Ramos (cell line): Measurements from ENCODE around the gene MEGF11.

Source experiments
- in situ Hi-C: fragments of 300-500 bp; cut with MboI; formaldehyde crosslinking; loops from one replicate; pipeline ENCODE4 v1.14.3; 2022; ENCODE audit warnings: low sequenced_read_pairs; ENCODE audit not compliant: unreplicated experiment

The MEGF11 gene

DNA sequence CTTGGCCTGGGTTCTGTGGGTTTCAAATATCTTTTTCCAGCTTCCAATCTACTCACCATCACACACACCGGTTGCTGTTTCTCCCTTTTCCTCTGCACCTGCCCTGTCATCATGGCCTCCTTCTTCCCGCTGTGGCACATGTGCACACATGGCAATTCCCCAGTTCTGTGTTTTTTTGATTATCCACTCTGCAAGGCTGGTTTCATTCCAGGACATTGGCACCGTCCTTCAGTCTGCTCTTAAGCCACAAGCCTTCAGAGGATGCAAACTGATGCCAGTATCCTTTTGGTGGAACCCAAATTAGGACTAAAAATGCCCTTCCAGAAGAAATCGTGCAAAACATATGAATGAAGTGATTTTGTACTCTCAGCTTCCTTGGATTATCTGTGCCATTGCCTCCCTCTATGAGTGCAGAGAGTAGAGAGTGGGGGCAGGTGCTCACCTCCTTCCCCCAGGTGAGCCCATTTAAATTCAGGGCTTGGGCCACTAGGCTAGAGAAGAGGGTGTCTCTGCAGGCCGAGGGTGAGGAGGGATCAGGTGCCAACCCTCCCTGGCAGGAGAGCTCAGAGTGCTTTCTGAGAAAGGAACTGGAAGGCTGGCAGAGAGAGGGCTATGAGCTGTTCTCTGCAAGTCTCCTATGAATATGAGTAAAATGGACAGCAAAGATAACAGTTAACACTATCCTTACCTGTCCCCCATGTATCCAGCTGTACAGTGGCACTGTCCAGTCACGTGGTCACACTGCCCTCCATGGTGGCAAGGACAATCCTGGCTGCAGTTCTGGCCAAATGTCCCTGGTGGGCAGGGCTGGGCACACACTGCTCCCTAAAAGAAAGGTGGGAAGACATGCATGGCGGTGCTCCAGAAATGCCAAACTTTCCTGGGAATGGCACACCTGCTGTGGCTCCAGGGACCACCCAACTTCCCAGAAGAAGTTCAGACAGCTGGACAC, 283.4 kb downstream of the MEGF11 start:
- in situ Hi-C loops: no loop called here

DNA sequence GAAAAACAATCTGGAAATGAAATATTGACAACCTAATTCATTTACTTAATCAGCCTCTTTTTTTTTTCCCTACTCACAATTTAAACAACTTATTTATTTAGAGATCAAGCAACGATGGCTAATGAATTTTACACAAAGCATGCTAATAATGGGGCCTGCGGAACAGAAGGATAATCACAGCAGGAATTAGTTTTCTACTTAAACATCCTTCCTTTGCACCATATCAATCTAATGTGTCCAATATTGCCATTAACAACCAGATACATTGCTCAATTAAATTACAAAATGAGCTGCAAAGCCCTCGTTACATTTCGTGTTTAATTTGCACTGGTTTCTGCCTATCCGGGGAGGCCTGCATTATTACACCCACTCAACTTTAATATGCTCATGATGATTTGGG, 285.0 kb downstream of the MEGF11 start:
- in situ Hi-C loops: no loop called here

- in situ Hi-C loops: no loop called here
Observed at GRCh38 chr15:65964792-65965433, 288.6 kb downstream of the MEGF11 start.

DNA sequence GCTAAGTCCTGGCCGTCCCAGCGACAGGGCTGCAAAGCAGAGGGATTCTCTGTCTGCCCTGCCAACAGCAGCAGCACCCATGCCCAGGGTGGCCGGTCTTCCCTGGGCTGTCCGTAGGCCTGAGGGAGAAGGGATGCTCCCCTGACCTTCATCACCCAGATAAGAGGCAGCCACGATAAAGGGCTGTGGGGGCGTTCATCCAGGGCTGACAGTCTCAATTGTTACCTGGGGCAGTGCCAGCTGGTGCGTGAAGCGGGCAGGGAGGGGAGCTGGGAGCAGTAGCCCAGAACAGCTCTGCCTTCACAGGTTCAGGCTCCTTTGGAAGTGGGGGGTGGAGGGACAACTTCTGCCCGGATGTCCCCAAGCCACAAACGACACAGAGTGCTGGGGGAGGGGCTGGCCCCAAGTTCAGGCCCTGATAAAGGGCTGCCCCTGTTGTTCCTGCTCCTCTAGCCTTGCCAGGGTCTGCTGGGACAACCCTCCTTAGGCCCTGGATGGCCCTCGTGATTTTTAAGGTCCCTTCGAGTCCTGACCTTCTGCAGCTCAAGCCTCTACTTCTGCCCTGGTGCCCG, 289.6 kb downstream of the MEGF11 start:
- in situ Hi-C loops: no loop called here

DNA sequence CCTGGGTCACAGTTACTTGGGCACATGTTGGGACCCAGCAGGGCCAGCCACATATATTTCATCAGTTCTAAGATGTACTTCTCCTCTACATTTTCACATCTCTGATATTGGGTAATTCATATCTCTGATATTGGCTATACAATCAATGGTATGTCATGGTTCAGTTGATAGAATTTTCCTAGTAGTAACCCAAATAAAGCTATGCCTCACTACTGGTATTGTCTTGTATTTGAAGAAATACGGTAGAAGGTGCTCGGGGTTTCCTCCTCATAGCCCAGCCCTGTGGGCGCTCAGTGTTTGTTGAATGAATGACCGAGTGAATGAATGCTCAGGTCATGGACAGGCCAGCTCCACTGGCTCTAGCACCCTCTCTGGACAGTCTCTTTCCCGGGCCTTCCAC, 290.2 kb downstream of the MEGF11 start:
- in situ Hi-C loops: no loop called here

DNA sequence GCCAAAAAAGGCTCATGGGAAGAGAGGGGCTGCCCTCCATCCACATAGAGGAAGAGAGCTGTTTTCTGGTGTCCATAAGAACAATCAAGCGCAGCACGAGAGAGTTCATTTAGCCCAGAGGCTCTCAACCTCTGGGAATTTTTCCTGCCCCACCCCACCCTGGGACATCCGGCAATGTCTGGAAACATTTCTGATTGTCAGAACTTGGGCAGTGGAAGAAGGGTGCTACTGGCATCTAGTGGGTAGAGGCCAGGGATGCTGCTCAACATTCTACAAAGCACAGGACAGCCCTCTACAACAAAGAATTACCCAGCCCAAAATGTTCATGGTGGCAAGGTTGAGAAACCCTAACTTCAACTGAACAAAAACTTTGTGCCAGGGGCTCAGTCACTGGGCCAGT, 291.4 kb downstream of the MEGF11 start:
- in situ Hi-C loops: no loop called here

GRCh38 chr15:65960586-65960985, 293.0 kb downstream of the MEGF11 start:
- in situ Hi-C loops: no loop called here

DNA sequence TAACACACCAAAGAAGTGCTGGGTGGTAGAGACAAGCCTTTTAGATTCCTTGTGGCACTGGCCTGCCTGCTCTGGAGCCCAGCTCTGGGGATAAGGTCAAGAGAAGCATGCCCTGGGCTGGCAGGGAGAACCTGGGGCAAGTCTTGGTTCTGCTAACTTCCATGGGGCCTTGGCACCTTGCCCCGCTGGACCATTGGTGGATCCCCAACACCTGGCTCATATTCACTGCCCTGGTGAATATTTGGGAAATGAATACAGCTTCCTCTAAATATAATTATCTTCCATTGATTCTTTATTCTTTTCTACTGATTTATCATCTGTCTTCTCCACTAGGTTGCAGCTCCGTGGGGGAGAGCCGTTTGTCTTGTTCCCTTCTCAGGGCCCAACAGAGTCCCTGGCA, 294.7 kb downstream of the MEGF11 start:
- in situ Hi-C loops: no loop called here

- in situ Hi-C loops: no loop called here
Observed at GRCh38 chr15:65957451-65957850, 296.1 kb downstream of the MEGF11 start.

DNA sequence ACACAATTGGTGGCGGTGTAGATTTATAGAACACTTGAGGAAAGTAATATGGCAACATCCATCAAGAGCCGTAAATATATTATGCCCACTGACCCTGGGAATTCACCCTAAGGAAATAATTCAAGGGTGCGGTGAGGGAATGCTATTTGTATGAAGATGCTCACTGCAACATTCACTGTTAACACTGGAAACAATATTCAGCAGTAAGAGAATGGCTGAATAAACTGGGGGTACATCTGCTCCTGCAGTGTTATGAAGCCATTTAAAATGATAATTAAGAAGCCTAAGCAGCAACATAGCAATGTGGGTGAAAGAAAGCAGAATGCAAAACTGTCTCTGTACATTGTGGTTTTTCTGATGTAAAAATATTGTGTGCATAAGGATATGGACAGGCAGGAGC, 296.7 kb downstream of the MEGF11 start:
- in situ Hi-C loops: no loop called here

- in situ Hi-C loops: no loop called here
Observed at GRCh38 chr15:65956307-65956706, 297.2 kb downstream of the MEGF11 start.

GRCh38 chr15:65954289-65954741, 299.2 kb downstream of the MEGF11 start:
- in situ Hi-C loops: no loop called here

GRCh38 chr15:65953622-65954021, 299.9 kb downstream of the MEGF11 start:
- in situ Hi-C loops: no loop called here

- in situ Hi-C loops: no loop called here
Observed at GRCh38 chr15:65952391-65953053, 301.0 kb downstream of the MEGF11 start.

DNA sequence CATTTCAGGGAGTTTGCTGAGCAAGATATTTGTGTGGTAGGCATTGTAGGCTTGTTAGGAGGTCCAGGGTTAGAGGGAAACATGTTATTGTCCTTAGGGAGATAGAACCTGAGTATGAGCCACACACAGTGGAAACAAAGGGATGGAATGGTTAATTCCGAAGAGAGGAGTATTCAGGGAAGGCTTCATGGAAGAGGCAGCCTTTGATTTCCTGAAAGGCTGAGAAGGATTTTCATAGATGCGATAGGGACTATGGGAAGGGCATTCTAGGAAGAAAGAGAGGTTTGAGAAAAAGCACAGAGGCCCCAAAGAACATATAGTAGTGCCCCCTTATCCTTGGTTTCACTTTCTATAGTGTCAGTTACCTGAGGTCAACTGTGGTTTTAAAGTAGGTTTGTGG, 302.5 kb downstream of the MEGF11 start:
- in situ Hi-C loops: no loop called here

DNA sequence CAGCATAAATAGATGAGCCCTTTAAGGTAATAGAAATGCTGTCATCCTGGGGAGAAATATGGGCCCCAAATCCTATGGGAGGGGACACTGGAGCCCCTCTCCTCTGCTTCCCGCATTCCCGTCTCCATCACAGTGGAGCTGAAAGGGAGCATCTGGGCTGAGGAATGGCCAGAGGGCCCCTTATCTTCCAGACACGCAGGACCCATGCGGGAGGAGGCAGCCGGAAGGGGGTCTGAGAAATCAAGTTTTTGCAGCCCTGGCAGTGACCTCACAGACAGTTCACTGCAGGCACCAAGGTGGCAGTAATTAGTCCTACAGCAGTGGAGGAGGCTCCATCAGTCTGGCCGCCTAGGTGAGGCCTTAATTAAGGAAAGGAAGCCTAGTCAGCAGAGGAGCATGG, 304.1 kb downstream of the MEGF11 start:
- in situ Hi-C loops: no loop called here

GRCh38 chr15:65949011-65949410, 304.5 kb downstream of the MEGF11 start:
- in situ Hi-C loops: no loop called here

DNA sequence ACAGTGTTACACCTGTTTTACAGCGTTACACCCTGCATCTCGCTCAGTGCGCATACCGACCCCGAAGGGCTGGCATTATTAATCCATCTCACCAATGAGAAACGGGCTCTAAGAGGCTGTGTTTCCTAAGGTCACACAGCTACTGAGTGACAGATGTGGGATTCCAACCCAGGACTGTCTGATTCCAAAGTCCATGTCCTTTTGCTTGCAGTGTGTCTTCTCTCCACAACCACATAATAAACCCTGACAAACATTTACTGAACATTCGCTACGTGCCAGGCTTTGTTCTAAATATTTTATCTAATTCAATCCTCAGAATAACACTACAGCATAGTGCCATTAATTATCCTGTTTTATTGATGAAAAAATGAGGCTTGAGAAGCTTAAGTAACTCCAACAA, 305.2 kb downstream of the MEGF11 start:
- in situ Hi-C loops: no loop called here

DNA sequence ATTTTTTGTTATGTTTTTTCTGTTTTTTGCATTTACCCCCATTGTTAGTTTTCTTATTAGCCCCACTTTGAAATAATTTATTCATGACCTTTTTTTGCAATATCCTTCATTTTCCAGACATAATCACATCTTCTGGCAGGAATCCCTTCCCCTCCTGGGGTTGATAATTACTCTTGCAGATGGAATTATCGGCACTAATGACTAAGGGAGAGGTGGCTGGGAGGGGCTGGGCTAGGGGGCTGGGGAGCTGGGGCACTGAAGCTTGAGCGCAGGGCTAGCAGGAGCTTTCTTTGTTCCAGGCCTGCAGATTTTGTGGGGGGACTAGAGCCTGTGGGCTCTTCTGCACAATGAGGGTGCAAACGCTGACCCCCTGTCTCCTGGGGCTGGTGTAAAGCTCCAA, 306.5 kb downstream of the MEGF11 start:
- in situ Hi-C loops: no loop called here

GRCh38 chr15:65945616-65946015, 307.9 kb downstream of the MEGF11 start:
- in situ Hi-C loops: no loop called here

DNA sequence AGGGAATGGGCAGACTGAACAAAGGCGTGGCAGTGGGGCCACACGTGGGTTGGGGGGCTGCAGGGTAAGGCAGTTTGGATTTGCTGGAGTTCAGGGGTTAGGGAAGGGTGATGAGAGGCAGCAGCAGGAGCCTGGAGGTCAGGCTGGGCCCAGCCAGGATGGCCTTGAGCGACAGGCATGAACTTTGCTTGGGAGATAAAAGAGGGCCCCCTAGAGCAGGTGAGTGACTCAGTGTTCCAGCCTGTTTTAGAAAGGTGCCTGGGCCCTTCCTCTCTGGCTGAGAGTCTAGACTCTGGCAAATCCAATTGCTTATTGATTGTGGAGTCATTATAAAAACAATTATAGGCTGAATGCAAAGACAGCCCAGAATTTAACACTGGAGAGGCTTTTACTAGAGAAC, 309.1 kb downstream of the MEGF11 start:
- in situ Hi-C loops: no loop called here
